H1 (cell line): Measurements from ENCODE around the gene BTBD1. TPM values are rescaled to one million over a fixed set of nuclear protein-coding genes. Genes with fewer than 3 reads are reported as not detected.

ENCODE experiments used
- CTCF ChIA-PET: fragments of 300-600 bp; sonication (Branson Sonifier 250); formaldehyde crosslinking; loops from one replicate; lab custom pipeline; 2021; ENCODE audit not compliant: partially characterized antibody; lab: Charles Lee
- POLR2A ChIA-PET: fragments of 300-600 bp; sonication (Branson Sonifier 250); formaldehyde crosslinking; loops from one replicate; lab custom pipeline; 2021; ENCODE audit warnings: inconsistent platforms; ENCODE audit not compliant: partially characterized antibody; lab: Charles Lee
- DNase-seq, 2 experiments: peaks; one replicate each; pipeline versions ENCODE4 v3.0.0 to v3.0.0-alpha.2; 2010 to 2022; ENCODE audit warnings: low spot score in 2 of 2, low read depth in 1 of 2, mixed read lengths in 1 of 2
- FAIRE-seq: peaks from 2 replicates; lab custom pipeline; 2011; peaks lifted over from hg19 to GRCh38; lab: Jason Lieb, UNC
- H2AFZ ChIP-seq: 2 replicates; pipeline ENCODE4 v1.8.1; 2012; ENCODE audit warnings: low read length, inconsistent platforms
- H2AK5ac ChIP-seq: 2 replicates; pipeline ENCODE4 v1.6.1; 2013; ENCODE audit warnings: low read depth, low read length
- H2BK120ac ChIP-seq: replicated peaks from 2 replicates; pipeline ENCODE3; 2013; ENCODE audit warnings: low read depth, low read length, inconsistent platforms
- H2BK12ac ChIP-seq: 2 replicates; pipeline ENCODE4 v1.6.1; 2013; ENCODE audit warnings: low read depth, low read length
- H2BK15ac ChIP-seq: 2 replicates; pipeline ENCODE4 v1.6.1; 2013; ENCODE audit warnings: low read length
- H2BK20ac ChIP-seq: 2 replicates; pipeline ENCODE4 v1.6.1; 2013; ENCODE audit warnings: low read length
- H2BK5ac ChIP-seq: 2 replicates; pipeline ENCODE4 v1.6.1; 2013; ENCODE audit warnings: low read depth, low read length
- H3K14ac ChIP-seq: 2 replicates; pipeline ENCODE4 v1.6.1; 2013; ENCODE audit warnings: inconsistent platforms; ENCODE audit not compliant: insufficient read length
- H3K18ac ChIP-seq: 2 replicates; pipeline ENCODE4 v1.6.1; 2013; ENCODE audit warnings: low read length; ENCODE audit errors: extremely low read depth
- H3K23ac ChIP-seq: 2 replicates; pipeline ENCODE4 v1.6.1; 2013; ENCODE audit warnings: inconsistent platforms; ENCODE audit not compliant: insufficient read length
- H3K23me2 ChIP-seq: 2 replicates; pipeline ENCODE4 v1.6.1; 2013; ENCODE audit warnings: low read depth, low read length
- H3K27ac ChIP-seq: 2 replicates; pipeline ENCODE4 v1.6.1; 2011; ENCODE audit warnings: low read depth, low read length, inconsistent platforms
- H3K27me3 ChIP-seq, 4 experiments: replicated peaks in 1 of 4; 1 replicate in 1 of 4; 2 replicates in 3 of 4; pipeline versions ENCODE4 v1.6.1 to v1.8.1; 2011 to 2013; ENCODE audit warnings: low read length in 3 of 4, mild to moderate bottlenecking in 3 of 4, inconsistent platforms in 2 of 4, mixed read lengths in 2 of 4, moderate library complexity in 1 of 4; ENCODE audit not compliant: control insufficient read depth in 3 of 4, insufficient read depth in 3 of 4; ENCODE audit errors: extremely low read depth in 1 of 4
- H3K36me3 ChIP-seq, 4 experiments: 2 replicates each; pipeline versions ENCODE4 v1.6.1 to v1.8.1; 2011 to 2013; ENCODE audit warnings: mild to moderate bottlenecking in 4 of 4, low read length in 3 of 4, moderate library complexity in 2 of 4, control low read depth in 1 of 4, inconsistent platforms in 1 of 4; ENCODE audit not compliant: insufficient read depth in 4 of 4, control insufficient read depth in 2 of 4
- H3K4ac ChIP-seq: replicated peaks from 2 replicates; pipeline ENCODE3; 2013; ENCODE audit warnings: low read length, low read depth, mixed read lengths, inconsistent platforms; ENCODE audit not compliant: insufficient read length
- H3K4me1 ChIP-seq, 4 experiments: replicated peaks in 1 of 4; 1 replicate in 1 of 4; 2 replicates in 3 of 4; pipeline versions ENCODE4 v1.6.1 to v1.8.1; 2011 to 2013; ENCODE audit warnings: low read length in 3 of 4, inconsistent platforms in 2 of 4, mixed read lengths in 1 of 4; ENCODE audit not compliant: insufficient read depth in 4 of 4, control insufficient read depth in 3 of 4
- H3K4me2 ChIP-seq, 2 experiments: 2 replicates each; pipeline versions ENCODE4 v1.6.1 to v1.8.1; 2011 to 2013; ENCODE audit warnings: low read depth in 2 of 2, low read length in 2 of 2, control low read depth in 1 of 2, inconsistent platforms in 1 of 2, mild to moderate bottlenecking in 1 of 2; ENCODE audit not compliant: insufficient read depth in 1 of 2
- H3K4me3 ChIP-seq, 4 experiments: fragments of 200-600, 300-600 bp in 1 of 4; sonication (generic), shearing (Covaris generic), sonication (Bioruptor Twin) in 1 of 4; 2 replicates each; pipeline versions ENCODE4 v1.5.1 to v1.8.1; 2011 to 2016; ENCODE audit warnings: low read length in 4 of 4, low read depth in 3 of 4, control low read depth in 2 of 4, inconsistent platforms in 2 of 4, mild to moderate bottlenecking in 2 of 4, mixed read lengths in 1 of 4, moderate library complexity in 1 of 4; ENCODE audit not compliant: insufficient read depth in 2 of 4; ENCODE audit errors: extremely low read depth in 1 of 4
- H3K56ac ChIP-seq: replicated peaks from 2 replicates; pipeline ENCODE3; 2013; ENCODE audit warnings: low read depth, mild to moderate bottlenecking, mixed read lengths, low read length, inconsistent platforms; ENCODE audit not compliant: insufficient read length
- H3K79me1 ChIP-seq: 2 replicates; pipeline ENCODE4 v1.6.1; 2013; ENCODE audit warnings: low read depth, low read length, control low read depth
- H3K79me2 ChIP-seq, 2 experiments: 2 replicates each; pipeline versions ENCODE4 v1.6.1 to v1.8.1; 2012 to 2013; ENCODE audit warnings: low read length in 2 of 2, mild to moderate bottlenecking in 2 of 2, inconsistent platforms in 1 of 2; ENCODE audit not compliant: insufficient read depth in 2 of 2, control insufficient read depth in 1 of 2
- H3K9ac ChIP-seq, 4 experiments: replicated peaks in 1 of 4; 1 replicate in 1 of 4; 2 replicates in 3 of 4; pipeline versions ENCODE4 v1.6.1 to v1.8.1; 2011 to 2013; ENCODE audit warnings: low read depth in 3 of 4, low read length in 3 of 4, control low read depth in 2 of 4, mild to moderate bottlenecking in 2 of 4, moderate library complexity in 2 of 4, inconsistent platforms in 1 of 4; ENCODE audit errors: extremely low read depth in 1 of 4
- H3K9me3 ChIP-seq, 2 experiments: 2 replicates each; pipeline versions ENCODE4 v1.6.1 to v1.8.1; 2012 to 2013; ENCODE audit warnings: mild to moderate bottlenecking in 2 of 2, moderate library complexity in 2 of 2, control low read depth in 1 of 2, inconsistent platforms in 1 of 2, low read depth in 1 of 2, low read length in 1 of 2, mixed read lengths in 1 of 2; ENCODE audit not compliant: insufficient read depth in 2 of 2
- H4K20me1 ChIP-seq, 2 experiments: replicated peaks in 1 of 2; 2 replicates each; pipeline versions ENCODE3 to v1.8.1; 2011 to 2013; ENCODE audit warnings: inconsistent platforms in 2 of 2, low read length in 2 of 2, mild to moderate bottlenecking in 1 of 2; ENCODE audit not compliant: insufficient read depth in 2 of 2, control insufficient read depth in 1 of 2
- H4K5ac ChIP-seq: 2 replicates; pipeline ENCODE4 v1.6.1; 2013; ENCODE audit warnings: low read length, low read depth, mixed read lengths, inconsistent platforms; ENCODE audit not compliant: insufficient read length
- H4K8ac ChIP-seq: 2 replicates; pipeline ENCODE4 v1.8.0; 2013; ENCODE audit warnings: mild to moderate bottlenecking, moderate library complexity, low read length, inconsistent platforms; ENCODE audit not compliant: insufficient read depth; ENCODE audit errors: extremely low read depth
- H4K91ac ChIP-seq: replicated peaks from 2 replicates; pipeline ENCODE3; 2013; ENCODE audit warnings: low read length, mixed read lengths, inconsistent platforms; ENCODE audit not compliant: insufficient read length
- CHD1 ChIP-seq: IDR thresholded peaks from 2 replicates; pipeline ENCODE4 v1.6.1; 2012; ENCODE audit warnings: low read depth, low read length, improper control_type of control experiment
- EGR1 ChIP-seq: IDR thresholded peaks from 2 replicates; pipeline ENCODE4 v1.6.1; 2011; ENCODE audit warnings: low read depth, low read length, borderline replicate concordance
- KDM5A ChIP-seq: fragments of 200-600 bp; IDR thresholded peaks from 2 replicates; pipeline ENCODE4 v1.7.1; 2012; ENCODE audit warnings: mild to moderate bottlenecking, low read length, inconsistent platforms, mixed read lengths
- NANOG ChIP-seq: IDR thresholded peaks from 2 replicates; pipeline ENCODE4 v1.6.1; 2011; ENCODE audit warnings: low read length, low read depth, mild to moderate bottlenecking, inconsistent platforms; ENCODE audit not compliant: insufficient read depth, poor library complexity, severe bottlenecking
- POLR2A ChIP-seq, 2 experiments: IDR thresholded peaks; 1 replicate in 1 of 2; 2 replicates in 1 of 2; pipeline ENCODE4 v1.6.1; 2011; ENCODE audit warnings: low read depth in 2 of 2, low read length in 2 of 2, mild to moderate bottlenecking in 2 of 2; ENCODE audit errors: control extremely low read depth in 1 of 2
- RAD21 ChIP-seq, 2 experiments: IDR thresholded peaks in 1 of 2; conservative IDR thresholded peaks in 1 of 2; 2 replicates each; pipeline ENCODE4 v1.6.1; 2011; ENCODE audit warnings: low read depth in 2 of 2, low read length in 2 of 2, improper control_type of control experiment in 1 of 2, inconsistent platforms in 1 of 2, mild to moderate bottlenecking in 1 of 2, moderate library complexity in 1 of 2
- SIN3A ChIP-seq, 2 experiments: IDR thresholded peaks in 1 of 2; conservative IDR thresholded peaks in 1 of 2; 2 replicates each; pipeline ENCODE4 v1.6.1; 2011 to 2012; ENCODE audit warnings: low read length in 2 of 2, improper control_type of control experiment in 1 of 2, low read depth in 1 of 2, mild to moderate bottlenecking in 1 of 2
- SIRT6 ChIP-seq: IDR thresholded peaks from one replicate; pipeline ENCODE4 v1.7.1; 2012; ENCODE audit warnings: low read length, inconsistent platforms
- SP4 ChIP-seq: IDR thresholded peaks from 2 replicates; pipeline ENCODE4 v1.6.1; 2012; ENCODE audit warnings: low read length, inconsistent platforms
- ZNF274 ChIP-seq: IDR thresholded peaks from 2 replicates; pipeline ENCODE4 v1.7.0; 2012; ENCODE audit warnings: low read length, borderline replicate concordance; ENCODE audit errors: extremely low read depth
- WGBS, 2 experiments: shearing (Covaris generic) in 1 of 2; methylation state at CpG; one replicate each; pipeline versions ENCODE4 v1.1.6 to v1.1.7; 2013 to 2015; ENCODE audit warnings: low lambda C conversion rate in 2 of 2, mixed read lengths in 2 of 2, inconsistent platforms in 1 of 2, low coverage in 1 of 2, missing lambda C conversion rate in 1 of 2; ENCODE audit not compliant: insufficient replicate concordance in 2 of 2, insufficient coverage in 1 of 2, insufficient read length in 1 of 2; ENCODE audit errors: extremely low coverage in 1 of 2, missing lambda C conversion rate in 1 of 2; 5-methylcytosine and 5-hydroxymethylcytosine counted together
- polyA plus RNA-seq, 7 experiments: library from polyadenylated mRNA; depleted of rRNA in 3 of 7; stranded (reverse) in 5 of 7; unstranded in 2 of 7; fragments of >200 nt in 5 of 7; fragments of 200-250 nt in 2 of 7; gene quantifications; 1 replicate in 5 of 7; 2 replicates in 1 of 7; 4 replicates in 1 of 7; pipeline versions ENCODE4 v1.2.1 to v1.2.3, GENCODE V29; 2011 to 2013; ENCODE audit warnings: missing spikeins in 2 of 7, mixed read lengths in 2 of 7
- total RNA-seq: library from RNA; stranded (reverse); fragmentation: NEBNext Ultra II Directional; extraction: Animal tissue kit (Norgen Biotek cat#: 25700); gene quantifications from 2 replicates; pipeline ENCODE4 v1.2.1, GENCODE V29; 2021
- TF ChIP-seq, protein P1 (sequence below): IDR thresholded peaks from 2 replicates; pipeline ENCODE4 v1.6.1; 2012; ENCODE audit warnings: low read length, inconsistent platforms

The BTBD1 gene
- total and polyA plus RNA-seq, 2 of the 8 experiments (the other 6 are each of a cell fraction or from before 2014, with no cell fraction given) = 18.6 to 39.5 TPM

GRCh38 chr15:83012636-83013035 is 54.4 kb downstream of the BTBD1 start:
- Histone ChIP-seq H3K18ac (0 out of 2 replicates have a peak overlapping the region, but pooled peaks have one; percentile 7), H3K27ac (no peak overlapping the region), H4K5ac (peak overlapping the region; percentile 5), H3K4me3 (peak overlapping the region in 2 of 4 experiments; percentile 69 to 95; a peak in 3 of 8 replicates), H4K8ac (no peak overlapping the region), H3K9me3 (no peaks in the 10 kb centered on the region), H2BK20ac (no peak overlapping the region), H3K4me1 (peaks cover 3 to 10% (median 7%) of the 10 kb centered on the region in 4 experiments), H3K27me3 (peaks cover 0 to 3% (median 0%) of the 10 kb centered on the region in 4 experiments; a peak in 1 of 7 replicates), H3K23ac (no peak overlapping the region), H3K4ac (peak overlapping the region; percentile 64), H3K79me1 (no peaks in the 10 kb centered on the region), H2AK5ac (peak overlapping the region; percentile 84; the same call in 1 of the 2 replicates), H3K4me2 (peak overlapping the region; percentile 66 to 83; a peak in 2 of 4 replicates), H3K9ac (no peak overlapping the region), H3K79me2 (peaks cover 0 to 12% of the 10 kb centered on the region in 2 experiments; a peak in 1 of 4 replicates), H4K91ac (no peak overlapping the region), H3K56ac (no peak overlapping the region), H2BK120ac (no peak overlapping the region), H2BK12ac (0 out of 2 replicates have a peak overlapping the region, but pooled peaks have one; percentile 18), H2AFZ (no peak overlapping the region), H2BK15ac (0 out of 2 replicates have a peak overlapping the region, but pooled peaks have one; percentile 88), H4K20me1 (no peaks in the 10 kb centered on the region), H3K14ac (no peak overlapping the region), H2BK5ac (peak overlapping the region; percentile 35; the same call in 1 of the 2 replicates), H3K23me2 (peaks cover 10% of the 10 kb centered on the region; the same call in 1 of the 2 replicates), H3K36me3 (peaks cover 0 to 24% (median 11%) of the 10 kb centered on the region in 4 experiments; a peak in 6 of 8 replicates)
- CTCF ChIA-PET = interaction anchor here (0.5 to 2.0 kb wide), 8 partner anchors 11 to 866 kb away, joined by 3 to 10 read pairs (median 4); no protein-coding TSS in a partner anchor
- POLR2A ChIA-PET = interaction anchor here (1.2 to 1.6 kb wide), 4 partner anchors 10 to 204 kb away, joined by 3 read pairs; partner anchors contain the start of gene WHAMM
- DNase-seq (no peak), FAIRE-seq (no peak)
- WGBS, 2 experiments = 94% methylated on average over 6 of the region's 6 CpGs; no CpG with 5 or more reads in 1 of the 2 experiments
- TF ChIP-seq, protein P1, sequence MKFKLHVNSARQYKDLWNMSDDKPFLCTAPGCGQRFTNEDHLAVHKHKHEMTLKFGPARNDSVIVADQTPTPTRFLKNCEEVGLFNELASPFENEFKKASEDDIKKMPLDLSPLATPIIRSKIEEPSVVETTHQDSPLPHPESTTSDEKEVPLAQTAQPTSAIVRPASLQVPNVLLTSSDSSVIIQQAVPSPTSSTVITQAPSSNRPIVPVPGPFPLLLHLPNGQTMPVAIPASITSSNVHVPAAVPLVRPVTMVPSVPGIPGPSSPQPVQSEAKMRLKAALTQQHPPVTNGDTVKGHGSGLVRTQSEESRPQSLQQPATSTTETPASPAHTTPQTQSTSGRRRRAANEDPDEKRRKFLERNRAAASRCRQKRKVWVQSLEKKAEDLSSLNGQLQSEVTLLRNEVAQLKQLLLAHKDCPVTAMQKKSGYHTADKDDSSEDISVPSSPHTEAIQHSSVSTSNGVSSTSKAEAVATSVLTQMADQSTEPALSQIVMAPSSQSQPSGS = no peak
- no peak for TF ChIP-seq NANOG
- no peak for TF ChIP-seq ZNF274
- no peak for TF ChIP-seq SP4
- no peak for TF ChIP-seq RAD21 (IDR thresholded peaks at IDR 0.05 in 1 of 2, conservative IDR thresholded peaks at IDR 0.05 in 1 of 2; ENCODE audit: low read depth in 2 of 2, low read length in 2 of 2)
- TF ChIP-seq EGR1 = no peak
- TF ChIP-seq KDM5A = no peak
- TF ChIP-seq POLR2A (IDR thresholded peaks at IDR 0.05; ENCODE audit: control extremely low read depth in 1 of 2, low read depth in 2 of 2, low read length in 2 of 2) = no peak
- TF ChIP-seq SIN3A (conservative IDR thresholded peaks at IDR 0.05 in 1 of 2, IDR thresholded peaks at IDR 0.05 in 1 of 2; ENCODE audit: low read depth in 1 of 2, low read length in 2 of 2) = no peak
- no peak for TF ChIP-seq CHD1
- TF ChIP-seq SIRT6 = no peak
